Panc1 (cell line): ENCODE results near the gene AKAP6.

Source experiments
- POLR2AphosphoS5 ChIP-seq: IDR thresholded peaks from 2 replicates; pipeline ENCODE4 v1.6.1; 2012; ENCODE audit warnings: mild to moderate bottlenecking, low read depth, low read length, moderate library complexity
- TF ChIP-seq, protein P1 (sequence below): fragments of 450-650 bp; IDR thresholded peaks from 2 replicates; pipeline ENCODE4 v1.5.1; 2017; ENCODE audit warnings: mild to moderate bottlenecking

DNA sequence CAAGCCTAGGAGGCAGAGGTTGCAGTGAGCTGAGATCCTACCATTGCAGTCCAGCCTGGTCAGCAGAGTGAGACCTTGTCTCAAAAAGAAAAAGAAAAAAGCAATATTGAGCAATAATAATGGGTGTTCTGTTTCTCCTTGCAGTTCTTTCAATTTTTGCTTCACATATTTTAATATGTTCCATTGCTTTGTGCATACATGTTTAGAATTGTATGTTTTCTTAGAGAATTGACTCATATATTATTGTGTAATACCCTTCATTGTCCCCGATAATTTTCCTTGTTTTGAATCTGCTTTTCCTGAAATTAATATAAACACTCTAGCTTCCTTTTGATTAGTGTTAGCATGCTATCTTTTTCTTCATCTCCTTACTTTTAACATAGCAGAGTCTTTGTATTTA lies 471.2 kb downstream of the AKAP6 start:
- no peak for TF ChIP-seq POLR2AphosphoS5
- TF ChIP-seq, protein P1, sequence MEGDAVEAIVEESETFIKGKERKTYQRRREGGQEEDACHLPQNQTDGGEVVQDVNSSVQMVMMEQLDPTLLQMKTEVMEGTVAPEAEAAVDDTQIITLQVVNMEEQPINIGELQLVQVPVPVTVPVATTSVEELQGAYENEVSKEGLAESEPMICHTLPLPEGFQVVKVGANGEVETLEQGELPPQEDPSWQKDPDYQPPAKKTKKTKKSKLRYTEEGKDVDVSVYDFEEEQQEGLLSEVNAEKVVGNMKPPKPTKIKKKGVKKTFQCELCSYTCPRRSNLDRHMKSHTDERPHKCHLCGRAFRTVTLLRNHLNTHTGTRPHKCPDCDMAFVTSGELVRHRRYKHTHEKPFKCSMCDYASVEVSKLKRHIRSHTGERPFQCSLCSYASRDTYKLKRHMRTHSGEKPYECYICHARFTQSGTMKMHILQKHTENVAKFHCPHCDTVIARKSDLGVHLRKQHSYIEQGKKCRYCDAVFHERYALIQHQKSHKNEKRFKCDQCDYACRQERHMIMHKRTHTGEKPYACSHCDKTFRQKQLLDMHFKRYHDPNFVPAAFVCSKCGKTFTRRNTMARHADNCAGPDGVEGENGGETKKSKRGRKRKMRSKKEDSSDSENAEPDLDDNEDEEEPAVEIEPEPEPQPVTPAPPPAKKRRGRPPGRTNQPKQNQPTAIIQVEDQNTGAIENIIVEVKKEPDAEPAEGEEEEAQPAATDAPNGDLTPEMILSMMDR, result no peak
